Activated T-helper 1 cell treated with anti-CD3 and anti-CD28 coated beads, Interleukin-12 subunit alpha, Interleukin-12 subunit beta, Interleukin-2, Interleukin-4 antibody, amounts not matched to agents 30 ng/mL and 10 ng/mL and 1 ng/mL, durations not matched to agents 14 hours and 24 hours and 36 hours (primary cell): ENCODE results near the gene ACSS1. TPM values are rescaled to one million over a fixed set of nuclear protein-coding genes. Genes with fewer than 3 reads are reported as not detected.

Source experiments
- total RNA-seq: library from RNA; stranded (reverse); gene quantifications from 2 replicates; pipeline ENCODE4 v1.2.3, GENCODE V29; 2022

Gene ACSS1
- total RNA-seq, 1 donor from 2014 or later, result 11.7 TPM

Other genes with a start within 250 kb of the ACSS1 start
- gene CST7, start 108.9 kb downstream of the ACSS1 start, total RNA-seq, result 127 and 133 TPM in 2 replicates
- 57.7 and 58.7 TPM in 2 replicates for gene APMAP, start 65.4 kb downstream of the ACSS1 start, total RNA-seq
- gene VSX1, start 24.0 kb upstream of the ACSS1 start, total RNA-seq, result not detected in 2 replicates
- gene ENTPD6, start 137.6 kb upstream of the ACSS1 start, total RNA-seq, result 42.5 and 43.5 TPM in 2 replicates
- 36.8 and 38.5 TPM in 2 replicates for gene PYGB, start 189.9 kb upstream of the ACSS1 start, total RNA-seq